Ramos (cell line): ENCODE results near the gene CAPN9.
"Not testable (repeated sequence)": the region's sequence is repeated elsewhere in the genome, so short reads cannot be mapped to it uniquely, and the experiment has no call there.

Source experiments
- in situ Hi-C: fragments of 300-500 bp; cut with MboI; formaldehyde crosslinking; loops from one replicate; pipeline ENCODE4 v1.14.3; 2022; ENCODE audit warnings: low sequenced_read_pairs; ENCODE audit not compliant: unreplicated experiment

Gene CAPN9

GRCh38 chr1:230709619-230710542 is 37.3 kb upstream of the CAPN9 start:
- in situ Hi-C loops = no loop called here

GRCh38 chr1:230710543-230710904 is 36.7 kb upstream of the CAPN9 start:
- in situ Hi-C loops = no loop called here

DNA sequence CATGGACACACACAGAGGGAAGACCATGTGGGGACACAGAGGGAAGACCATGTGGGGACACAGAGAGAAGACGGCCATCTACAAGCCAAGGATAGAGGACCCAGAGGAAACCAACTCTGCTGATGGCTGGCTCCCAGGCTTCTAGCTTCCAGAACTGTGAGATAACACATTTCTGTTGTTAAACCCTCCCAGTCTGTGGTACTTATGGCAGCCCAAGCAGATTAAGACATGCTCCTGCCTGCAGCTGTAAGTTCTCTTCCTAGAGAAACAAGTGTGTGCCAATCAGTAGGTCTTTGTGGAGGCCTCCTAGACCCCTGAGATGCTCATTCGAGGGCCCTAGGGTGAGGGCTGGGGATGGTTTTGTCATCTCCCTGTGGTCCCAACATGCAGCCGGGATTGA is 35.9 kb upstream of the CAPN9 start:
- in situ Hi-C loops = no loop called here

DNA sequence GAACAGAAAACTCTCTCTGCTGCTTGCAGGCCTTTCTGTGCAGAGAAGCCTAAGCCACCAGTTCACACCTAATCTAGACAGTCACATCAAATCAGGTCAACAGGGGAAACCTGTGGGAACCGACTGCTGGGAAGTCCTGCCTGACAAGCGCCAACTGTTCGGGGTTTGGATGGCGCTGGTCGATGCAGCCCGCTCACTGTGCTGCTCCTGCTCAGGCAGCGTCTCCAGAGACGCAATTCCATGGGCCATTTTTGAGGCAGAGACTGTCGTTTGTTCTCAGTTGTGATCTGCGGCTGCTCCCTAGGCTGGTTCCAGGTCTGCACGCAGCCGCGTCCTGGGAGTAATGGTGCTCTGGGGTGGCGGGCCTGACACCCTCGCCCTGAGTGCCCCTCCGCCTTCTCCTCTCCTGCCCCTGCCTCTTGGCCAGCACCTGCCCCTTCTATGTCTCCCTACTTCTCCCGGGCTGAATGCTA is 34.7 kb upstream of the CAPN9 start:
- in situ Hi-C loops = no loop called here

DNA sequence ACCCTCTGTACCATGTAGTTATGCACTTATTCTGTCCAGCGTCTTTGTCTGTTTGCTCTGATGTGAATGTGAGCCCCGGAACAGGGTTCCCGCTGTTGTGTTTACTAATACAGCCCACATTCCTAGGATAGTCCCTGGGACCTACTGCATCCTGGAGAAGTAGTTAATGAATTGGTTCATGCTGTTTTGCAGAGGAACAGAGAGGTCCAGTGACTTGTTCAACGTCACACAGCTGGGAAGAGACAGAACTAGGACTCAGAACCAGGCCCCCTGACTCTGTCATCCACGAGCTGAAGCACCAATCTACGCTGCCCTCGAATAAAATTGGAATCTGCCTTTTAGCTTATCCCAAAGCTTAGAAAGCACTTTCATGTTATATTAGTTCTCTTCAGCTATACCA is 34.0 kb upstream of the CAPN9 start:
- in situ Hi-C loops = no loop called here

- in situ Hi-C loops = no loop called here
These were observed 33.7 kb upstream of the CAPN9 start for GRCh38 chr1:230713547-230713914.

- in situ Hi-C loops = no loop called here
These were observed 33.0 kb upstream of the CAPN9 start, which contains the start of gene AGT for GRCh38 chr1:230713915-230714764. Gene AGT (minus strand): TSS chr1:230714122. CDS start chr1:230710823, 3,299 bp downstream.

GRCh38 chr1:230715510-230715909 is 31.7 kb upstream of the CAPN9 start:
- in situ Hi-C loops = no loop called here

DNA sequence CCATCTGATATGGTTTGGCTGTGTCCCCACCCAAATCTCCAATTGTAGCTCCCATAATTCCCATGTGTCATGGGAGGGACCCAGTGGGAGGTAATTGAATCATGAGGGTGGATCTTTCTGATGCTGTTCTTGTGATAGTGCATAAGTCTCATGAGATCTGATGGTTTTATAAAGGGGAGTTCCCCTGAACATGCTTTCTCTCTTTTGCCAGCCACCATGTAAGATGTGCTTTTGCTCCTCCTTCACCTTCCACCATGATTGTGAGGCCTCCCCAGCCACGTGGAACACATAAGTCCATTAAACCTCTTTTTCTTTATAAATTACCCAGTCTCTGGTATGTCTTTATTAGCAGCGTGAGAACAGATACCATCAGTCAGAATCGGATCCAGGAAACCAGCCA is 30.7 kb upstream of the CAPN9 start:
- in situ Hi-C loops = not testable (repeated sequence)

GRCh38 chr1:230717251-230717650 is 29.9 kb upstream of the CAPN9 start:
- in situ Hi-C loops = no loop called here

GRCh38 chr1:230721849-230722522 is 25.2 kb upstream of the CAPN9 start:
- in situ Hi-C loops = not testable (repeated sequence)

DNA sequence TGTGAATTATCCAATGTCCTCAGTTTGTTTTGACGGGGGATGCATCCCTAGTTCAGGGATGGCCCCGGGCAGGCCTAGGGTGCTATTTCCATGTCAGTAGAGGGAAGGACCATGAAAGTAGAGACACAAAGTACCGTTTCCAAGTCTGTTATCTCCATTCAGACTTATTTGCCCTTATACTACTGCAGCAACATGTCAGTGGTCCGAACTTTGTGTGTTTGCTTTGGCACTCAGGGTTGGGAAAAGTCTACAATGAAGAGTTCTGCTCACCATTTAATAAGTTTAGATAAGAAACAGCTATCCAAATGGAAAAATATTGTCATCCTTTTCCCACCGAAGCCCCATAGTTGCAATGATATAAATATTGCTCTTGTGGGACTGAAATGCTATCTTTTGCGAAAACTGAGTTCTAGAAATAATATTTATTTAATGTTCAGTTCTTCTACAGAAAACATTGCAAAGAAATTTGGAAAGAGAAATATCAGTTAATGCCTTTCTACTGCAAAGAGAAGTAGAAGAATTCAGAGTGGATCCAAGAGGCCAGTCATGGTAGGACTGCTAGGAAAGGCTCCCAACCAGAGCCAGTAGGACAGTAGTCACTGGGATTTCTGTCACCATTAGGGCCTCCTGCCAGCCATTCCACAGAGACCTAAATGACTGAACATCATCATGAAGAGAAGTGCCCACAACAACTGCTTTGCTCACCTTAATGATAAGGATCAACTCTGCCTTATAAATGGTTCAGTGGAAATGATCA is 21.8 kb upstream of the CAPN9 start:
- in situ Hi-C loops = no loop called here

DNA sequence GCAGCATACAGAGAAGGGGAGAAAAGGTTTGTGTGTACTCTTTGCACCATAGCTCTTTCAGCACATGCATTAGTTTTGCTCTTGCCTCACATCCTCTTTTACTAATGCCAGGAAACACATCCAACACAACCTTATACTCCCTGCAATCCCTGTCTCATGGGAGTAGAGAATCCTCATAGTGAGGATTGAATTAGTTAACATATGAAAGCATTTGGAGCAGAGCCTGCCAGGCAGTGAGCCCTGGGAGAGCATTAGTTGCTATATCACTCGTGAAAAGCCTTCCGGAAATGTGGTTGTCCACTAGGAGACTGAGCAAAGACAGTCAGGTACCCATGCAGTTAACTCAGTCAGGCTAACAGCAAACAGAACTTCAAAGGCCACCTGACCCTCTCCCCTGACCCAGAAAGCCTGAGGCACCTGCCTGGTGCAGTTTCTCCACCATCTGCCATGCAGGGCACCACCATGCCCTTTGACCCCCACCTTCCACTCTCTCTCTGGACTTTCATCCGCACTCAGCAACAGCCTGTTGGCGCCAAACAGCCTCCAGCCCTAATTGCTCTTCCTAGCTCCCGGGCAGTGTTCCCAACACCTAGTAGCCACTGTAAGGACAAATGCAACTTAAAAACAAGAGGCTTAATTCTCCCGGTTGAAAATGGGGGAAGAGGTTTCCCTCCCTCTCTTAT is 18.3 kb upstream of the CAPN9 start:
- in situ Hi-C loops = no loop called here

GRCh38 chr1:230730977-230731376 is 16.2 kb upstream of the CAPN9 start:
- in situ Hi-C loops = no loop called here

DNA sequence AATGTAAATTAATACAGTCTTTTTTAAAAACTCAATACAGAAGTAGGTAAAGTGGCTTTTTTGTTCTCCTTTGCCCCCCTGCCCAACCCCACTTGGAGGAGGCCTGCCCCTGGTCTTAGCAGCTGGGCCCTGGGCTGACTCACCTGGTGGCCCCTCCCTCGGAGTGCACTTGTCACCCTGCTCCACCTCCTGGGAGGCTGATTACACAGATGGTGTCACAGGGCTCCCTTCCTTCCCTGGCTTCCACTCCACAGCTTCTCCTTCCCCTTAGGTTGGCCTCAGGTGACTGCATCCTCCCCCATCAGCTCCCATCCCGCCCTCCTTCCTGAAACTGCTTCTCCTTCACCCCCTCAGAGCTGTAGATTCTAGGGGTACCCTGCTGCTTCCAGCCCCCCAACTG is 11.7 kb upstream of the CAPN9 start:
- in situ Hi-C loops = no loop called here

DNA sequence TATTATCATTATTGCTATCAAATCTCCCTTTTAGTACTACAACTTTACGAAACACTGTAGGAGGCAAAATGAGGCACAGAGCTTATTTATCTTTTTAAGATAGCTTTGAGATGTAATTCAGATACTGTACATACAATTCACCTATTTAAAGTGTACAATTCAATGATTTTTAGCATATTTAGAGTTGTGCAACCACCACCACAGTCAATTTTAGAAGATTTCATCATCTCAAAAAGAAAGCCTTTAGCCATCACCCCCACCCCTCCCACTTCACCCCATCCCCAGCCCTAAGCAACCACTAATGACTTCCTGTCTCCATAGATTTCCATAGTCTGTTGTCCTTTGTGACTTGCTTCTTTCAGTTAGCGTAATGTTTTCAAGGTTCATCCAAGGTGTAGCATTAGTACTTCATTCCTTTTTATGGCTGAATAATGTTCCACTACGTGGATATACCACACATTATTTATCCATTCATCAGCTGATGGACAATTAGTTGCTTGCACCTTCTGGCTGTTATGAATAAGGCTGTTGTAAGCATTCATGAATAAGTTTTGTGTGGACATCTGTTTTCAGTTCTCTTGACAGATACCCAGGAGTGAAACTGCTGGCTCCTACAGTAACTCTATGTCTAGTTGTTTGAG is 9.4 kb upstream of the CAPN9 start:
- in situ Hi-C loops = no loop called here

DNA sequence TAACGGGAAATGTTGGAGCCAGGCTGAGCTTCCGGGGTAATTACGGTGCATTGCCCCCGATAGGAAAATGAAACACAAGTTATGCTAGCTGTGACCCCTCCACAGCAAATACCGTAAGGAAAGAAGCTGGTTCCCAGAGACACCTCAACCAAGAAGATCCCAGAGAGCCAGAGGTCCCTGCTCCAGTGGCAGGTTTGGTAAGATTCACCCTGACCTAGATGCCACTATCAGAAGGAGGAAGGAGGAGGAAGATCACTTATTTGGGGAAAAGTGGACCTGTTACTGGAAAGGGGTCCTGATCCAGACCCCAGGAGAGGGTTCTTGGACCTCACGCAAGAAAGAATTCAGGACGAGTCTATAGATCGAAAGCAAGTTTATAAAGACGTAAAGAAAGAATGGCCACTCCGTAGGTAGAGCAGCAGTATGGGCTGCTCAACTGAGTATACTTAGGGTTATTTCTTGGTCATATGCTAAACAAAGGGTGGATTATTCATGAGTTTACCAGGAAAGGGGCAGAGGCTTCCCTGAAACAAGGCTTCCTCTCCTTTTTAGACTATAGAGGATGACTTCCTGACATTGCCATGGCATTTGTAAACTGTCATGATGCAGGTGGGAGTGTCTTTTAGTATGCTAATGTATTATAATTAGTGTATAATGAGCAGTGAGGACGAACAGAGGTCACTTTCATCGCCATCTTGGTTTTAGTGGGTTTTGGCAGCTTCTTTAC is 7.5 kb upstream of the CAPN9 start:
- in situ Hi-C loops = no loop called here

DNA sequence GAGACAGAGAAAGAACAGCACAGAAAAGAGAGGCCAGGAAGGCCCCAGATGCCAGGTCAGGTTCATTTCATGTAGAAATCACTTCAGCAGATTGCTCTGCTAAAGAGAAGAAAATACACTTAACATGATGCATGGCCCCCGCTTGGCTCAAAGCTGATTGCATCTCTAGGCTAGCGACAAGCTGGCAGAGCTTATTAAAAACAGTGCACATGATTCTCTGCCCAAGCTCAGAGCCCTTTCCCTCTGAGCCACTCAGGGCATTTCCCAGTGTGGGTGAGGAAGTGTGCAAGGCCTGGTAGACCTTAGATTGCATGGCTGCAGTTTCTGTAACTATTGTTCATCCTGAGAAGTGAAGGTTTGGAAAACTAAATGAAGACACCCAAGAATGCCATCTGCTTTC is 3.3 kb upstream of the CAPN9 start:
- in situ Hi-C loops = no loop called here
